ENCODE data around the gene CALML6. TPM values are rescaled to one million over a fixed set of nuclear protein-coding genes. Genes with fewer than 3 reads are reported as not detected.
"Not testable (repeated sequence)": the region's sequence is repeated elsewhere in the genome, so short reads cannot be mapped to it uniquely, and the experiment has no call there.

The CALML6 gene
- polyA plus RNA-seq, 1 donor from 2014 or later: not detected

DNA sequence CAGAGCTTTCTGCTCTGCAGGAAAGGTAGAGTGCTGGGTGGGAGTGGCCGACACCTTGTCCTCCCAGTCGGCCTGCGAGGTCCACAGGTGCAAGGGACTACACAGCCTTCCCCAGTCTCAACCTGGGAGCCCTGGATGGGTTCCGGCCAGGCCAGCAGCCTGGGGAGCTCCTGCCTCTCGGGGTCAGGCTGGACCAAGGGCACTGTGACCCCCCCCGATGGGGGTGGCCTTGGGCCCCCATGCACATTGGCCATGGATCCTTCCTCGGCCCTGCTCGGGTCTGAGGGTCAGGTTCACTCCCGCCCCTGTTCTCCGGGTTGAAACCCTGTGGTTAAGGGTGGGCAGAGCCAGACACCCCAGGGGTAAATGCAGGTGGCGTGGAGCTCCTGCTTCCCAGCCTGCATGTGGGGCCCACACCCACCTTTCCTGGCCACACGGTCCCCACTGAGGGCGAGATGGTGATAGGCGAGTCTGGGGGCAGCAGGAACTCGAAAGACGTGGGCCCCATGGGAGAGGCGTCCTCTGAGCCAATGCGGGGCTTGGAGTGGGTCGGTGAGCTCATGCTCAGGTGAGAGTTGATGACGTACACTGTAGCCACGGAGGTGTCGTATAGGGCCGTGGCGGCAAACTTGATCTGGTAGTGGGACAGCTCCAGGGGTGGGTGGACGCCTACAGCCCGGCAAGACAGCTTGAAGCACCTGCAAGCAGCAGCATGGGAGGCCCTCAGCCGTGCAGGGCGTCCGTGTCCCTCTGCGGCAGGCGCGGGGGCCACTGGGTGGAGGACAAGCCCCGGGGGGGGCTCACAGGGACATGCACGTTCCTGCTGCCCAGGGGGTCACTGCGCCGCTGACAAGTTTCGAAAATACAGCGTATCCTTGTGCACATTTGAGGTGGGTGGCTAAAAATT lies 14.8 kb downstream of the CALML6 start:
- no peak for TF ChIP-seq TAF1 (IDR thresholded peaks at IDR 0.05; ENCODE audit: low read depth)
- TF ChIP-seq SMC3 (conservative IDR thresholded peaks at IDR 0.05; ENCODE audit: poor library complexity): no peak
- TF ChIP-seq EP300 (conservative IDR thresholded peaks at IDR 0.05; ENCODE audit: poor library complexity, severe bottlenecking): no peak
- TF ChIP-seq RAD21 (conservative IDR thresholded peaks at IDR 0.05): no peak
- H3K79me2 ChIP-seq (replicated peaks; ENCODE audit: insufficient read depth, low read length): no peaks in the 10 kb centered on the region

GRCh38 chr1:1934848-1935247 lies 19.8 kb downstream of the CALML6 start:
- H3K36me3 ChIP-seq (ENCODE audit: insufficient read depth, low read length); H3K4me3 ChIP-seq (ENCODE audit: low read length); H3K4me2 ChIP-seq (ENCODE audit: low read length); H2AFZ ChIP-seq (ENCODE audit: low read depth, low read length); H3K9me3 ChIP-seq (ENCODE audit: low read length); H3K27me3 ChIP-seq (ENCODE audit: insufficient read depth, low read depth, low read length); H3K9me2 ChIP-seq (ENCODE audit: insufficient read depth, low read length); H3K79me2 ChIP-seq (replicated peaks; ENCODE audit: insufficient read depth, low read length); H3K9ac ChIP-seq (ENCODE audit: low read length); H4K20me1 ChIP-seq (ENCODE audit: insufficient read depth); H3K27ac ChIP-seq (ENCODE audit: low read length); H3F3A ChIP-seq (ENCODE audit: insufficient read depth, low read length, poor library complexity, severe bottlenecking): not testable (repeated sequence)

More for the DNA sequence above, 14.8 kb downstream of the CALML6 start:
- Histone ChIP-seq H3K4me2 (ENCODE audit: low read length) (no peak overlapping the region), H3K9me3 (ENCODE audit: low read length) (no peaks in the 10 kb centered on the region), H4K20me1 (ENCODE audit: insufficient read depth) (no peaks in the 10 kb centered on the region), H3F3A (ENCODE audit: insufficient read depth, low read length, poor library complexity, severe bottlenecking) (no peaks in the 10 kb centered on the region), H3K9ac (ENCODE audit: low read length) (no peak overlapping the region), H3K36me3 (ENCODE audit: insufficient read depth, low read length) (no peaks in the 10 kb centered on the region), H3K9me2 (ENCODE audit: insufficient read depth, low read length) (no peaks in the 10 kb centered on the region), H3K4me3 (ENCODE audit: low read length) (no peak overlapping the region), H2AFZ (ENCODE audit: low read depth, low read length) (no peak overlapping the region), H3K27me3 (ENCODE audit: insufficient read depth, low read depth, low read length) (no peaks in the 10 kb centered on the region), H3K27ac (ENCODE audit: low read length) (no peak overlapping the region)

- no peak overlapping the region for H3K4me3 ChIP-seq (ENCODE audit: low read length)
- H3K27me3 ChIP-seq (ENCODE audit: insufficient read depth, low read depth, low read length): no peaks in the 10 kb centered on the region
- H3K79me2 ChIP-seq (replicated peaks; ENCODE audit: insufficient read depth, low read length): no peaks in the 10 kb centered on the region
- no peaks in the 10 kb centered on the region for H3K36me3 ChIP-seq (ENCODE audit: insufficient read depth, low read length)
- H4K20me1 ChIP-seq (ENCODE audit: insufficient read depth): no peaks in the 10 kb centered on the region
- H3F3A ChIP-seq (ENCODE audit: insufficient read depth, low read length, poor library complexity, severe bottlenecking): no peaks in the 10 kb centered on the region
- TF ChIP-seq TAF1 (IDR thresholded peaks at IDR 0.05; ENCODE audit: low read depth) (no peak), REST (IDR thresholded peaks at IDR 0.05; ENCODE audit: borderline replicate concordance) (no peak), EP300 (conservative IDR thresholded peaks at IDR 0.05; ENCODE audit: poor library complexity, severe bottlenecking) (no peak), MXI1 (conservative IDR thresholded peaks at IDR 0.05; ENCODE audit: poor library complexity, severe bottlenecking) (no peak), POLR2AphosphoS5 (IDR thresholded peaks at IDR 0.05) (no peak), RAD21 (conservative IDR thresholded peaks at IDR 0.05) (no peak), CTCF (IDR thresholded peaks at IDR 0.05; ENCODE audit: poor library complexity, severe bottlenecking) (no peak), EZH2 (IDR thresholded peaks at IDR 0.05; ENCODE audit: borderline replicate concordance, insufficient read depth, low read length, poor library complexity, severe bottlenecking) (no peak), SMC3 (conservative IDR thresholded peaks at IDR 0.05; ENCODE audit: poor library complexity) (no peak)
- H3K9me2 ChIP-seq (ENCODE audit: insufficient read depth, low read length): no peaks in the 10 kb centered on the region
- H3K9me3 ChIP-seq (ENCODE audit: low read length): no peaks in the 10 kb centered on the region
- no peak overlapping the region for H3K4me2 ChIP-seq (ENCODE audit: low read length)
- no peak overlapping the region for H3K27ac ChIP-seq (ENCODE audit: low read length)
- H2AFZ ChIP-seq (ENCODE audit: low read depth, low read length): no peak overlapping the region
- H3K9ac ChIP-seq (ENCODE audit: low read length): no peak overlapping the region
These were observed 22.0 kb downstream of the CALML6 start for GRCh38 chr1:1937061-1937460.
